Stimulated activated CD8-positive, alpha-beta memory T cell treated with anti-CD3 and anti-CD28 coated beads, Interleukin-15, amount 100 ng/mL, for 4 hours (primary cell): ENCODE results near the gene SLC25A12.
"Not testable (repeated sequence)": the region's sequence is repeated elsewhere in the genome, so short reads cannot be mapped to it uniquely, and the experiment has no call there.

Source experiments
- DNase-seq, 2 donors: peaks; one replicate each; pipeline ENCODE4 v3.0.0-alpha.2; 2020; ENCODE audit warnings: low read depth in 2 of 2

The SLC25A12 gene, protein sequence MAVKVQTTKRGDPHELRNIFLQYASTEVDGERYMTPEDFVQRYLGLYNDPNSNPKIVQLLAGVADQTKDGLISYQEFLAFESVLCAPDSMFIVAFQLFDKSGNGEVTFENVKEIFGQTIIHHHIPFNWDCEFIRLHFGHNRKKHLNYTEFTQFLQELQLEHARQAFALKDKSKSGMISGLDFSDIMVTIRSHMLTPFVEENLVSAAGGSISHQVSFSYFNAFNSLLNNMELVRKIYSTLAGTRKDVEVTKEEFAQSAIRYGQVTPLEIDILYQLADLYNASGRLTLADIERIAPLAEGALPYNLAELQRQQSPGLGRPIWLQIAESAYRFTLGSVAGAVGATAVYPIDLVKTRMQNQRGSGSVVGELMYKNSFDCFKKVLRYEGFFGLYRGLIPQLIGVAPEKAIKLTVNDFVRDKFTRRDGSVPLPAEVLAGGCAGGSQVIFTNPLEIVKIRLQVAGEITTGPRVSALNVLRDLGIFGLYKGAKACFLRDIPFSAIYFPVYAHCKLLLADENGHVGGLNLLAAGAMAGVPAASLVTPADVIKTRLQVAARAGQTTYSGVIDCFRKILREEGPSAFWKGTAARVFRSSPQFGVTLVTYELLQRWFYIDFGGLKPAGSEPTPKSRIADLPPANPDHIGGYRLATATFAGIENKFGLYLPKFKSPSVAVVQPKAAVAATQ

DNA sequence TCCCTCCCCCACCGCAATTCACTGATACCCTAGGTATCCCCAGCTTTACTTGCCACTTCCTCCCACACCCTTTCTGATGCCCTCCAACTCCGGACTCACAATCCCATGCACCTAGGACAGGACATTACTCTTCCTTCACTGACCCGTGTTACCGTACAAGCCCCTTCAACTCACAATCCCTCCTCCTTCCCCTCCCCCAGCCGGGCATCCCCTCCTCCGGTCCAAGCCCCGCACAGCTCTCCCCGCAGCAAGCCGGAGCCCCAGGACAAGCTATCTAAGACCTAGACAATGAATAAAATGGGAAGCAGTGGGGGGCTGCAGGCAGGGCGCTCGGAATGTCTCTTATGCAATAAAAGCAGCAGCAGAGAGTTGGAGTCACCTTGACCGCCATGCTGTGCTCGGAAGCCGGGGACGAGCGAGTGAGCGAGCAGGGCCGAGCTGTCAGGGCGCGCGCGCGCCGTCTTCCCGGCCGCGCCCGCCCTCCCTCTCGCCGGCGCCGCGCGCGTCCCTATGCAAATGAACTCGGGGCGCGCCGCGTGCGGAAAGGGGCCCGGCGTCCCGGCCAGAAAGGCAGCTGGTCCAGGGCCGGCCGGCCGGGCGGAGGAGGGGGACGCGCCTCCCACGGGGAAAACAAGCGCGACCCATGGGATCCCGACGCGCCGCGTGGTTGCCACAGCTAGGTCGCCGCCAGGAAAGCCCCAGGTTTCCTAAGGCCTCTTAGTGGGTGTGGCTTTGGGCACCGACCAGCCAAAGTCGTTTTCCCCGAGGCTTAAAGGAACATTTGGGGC lies at the start of gene SLC25A12:
Gene SLC25A12, minus strand, starts transcription at position 421 of the 788 bp plus-strand sequence. Its CDS starts 30 bp downstream, at position 391.
- peak; percentile 26 to 51 for DNase-seq

DNA sequence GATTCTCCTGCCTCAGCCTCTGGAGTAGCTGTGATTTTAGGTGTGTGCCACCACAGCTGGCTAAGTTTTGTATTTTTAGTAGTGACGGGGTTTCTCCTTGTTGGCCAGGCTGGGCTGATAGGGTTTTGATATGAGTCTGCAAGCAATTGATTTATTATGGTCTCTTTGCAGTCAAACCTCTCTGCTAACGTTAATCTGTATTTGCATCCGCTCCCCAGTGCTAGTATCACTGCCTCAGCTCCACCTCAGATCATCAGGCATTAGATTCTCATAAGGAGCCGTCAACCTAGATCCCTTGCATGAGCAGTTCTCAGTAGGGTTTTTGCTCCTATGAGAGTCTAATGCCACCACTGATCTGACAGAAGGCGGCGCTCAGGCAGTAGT lies 47.3 kb upstream of the SLC25A12 start:
- no peak for DNase-seq

DNA sequence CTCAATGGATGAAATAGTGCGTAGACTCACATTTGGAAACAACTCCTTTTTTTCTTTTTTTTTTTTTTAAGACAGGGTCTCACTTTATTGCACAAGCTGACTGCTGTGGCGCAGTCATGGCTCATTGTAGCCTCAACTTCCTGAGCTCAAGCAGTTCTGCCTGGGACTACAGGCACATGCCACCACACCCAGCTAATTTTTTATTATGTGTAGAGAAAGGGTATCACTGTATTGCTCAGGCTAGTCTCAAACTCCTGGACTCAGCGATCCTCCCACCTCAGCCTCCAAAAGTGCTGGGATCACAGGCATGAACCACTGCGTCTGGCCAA lies 45.7 kb upstream of the SLC25A12 start:
- DNase-seq: no peak

DNA sequence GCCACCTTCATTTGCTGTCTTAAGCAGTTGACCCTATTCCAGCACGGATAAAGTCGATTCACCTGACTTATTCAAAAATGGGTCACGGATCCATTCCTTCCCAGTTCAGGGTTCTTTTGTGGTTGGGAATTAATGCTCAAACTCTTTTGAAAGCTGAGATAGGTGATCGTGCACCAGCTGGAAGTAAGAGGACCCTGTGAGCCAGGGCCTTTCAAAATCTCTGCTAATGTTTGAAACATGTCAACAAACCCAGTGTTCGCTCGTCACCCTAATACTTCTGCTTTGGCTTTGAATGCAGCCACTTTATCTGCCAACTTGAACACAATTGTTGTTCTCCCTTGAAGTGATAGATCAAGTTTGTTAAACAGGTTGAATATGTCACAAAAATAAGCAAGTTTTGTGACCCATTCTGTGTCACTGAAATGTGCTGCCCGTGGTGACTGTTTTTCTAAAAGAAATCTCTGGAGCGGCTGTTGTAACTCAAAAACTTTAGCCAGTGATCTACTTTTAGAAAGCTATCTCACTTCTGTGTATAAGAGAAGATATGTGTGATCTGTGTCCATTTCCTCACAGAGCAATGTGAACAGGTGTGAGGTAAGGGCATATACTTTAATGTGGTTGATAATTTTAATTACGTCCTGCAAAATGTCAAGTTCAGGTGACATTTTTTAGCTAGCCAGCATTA lies 45.2 kb upstream of the SLC25A12 start:
- no peak for DNase-seq

DNA sequence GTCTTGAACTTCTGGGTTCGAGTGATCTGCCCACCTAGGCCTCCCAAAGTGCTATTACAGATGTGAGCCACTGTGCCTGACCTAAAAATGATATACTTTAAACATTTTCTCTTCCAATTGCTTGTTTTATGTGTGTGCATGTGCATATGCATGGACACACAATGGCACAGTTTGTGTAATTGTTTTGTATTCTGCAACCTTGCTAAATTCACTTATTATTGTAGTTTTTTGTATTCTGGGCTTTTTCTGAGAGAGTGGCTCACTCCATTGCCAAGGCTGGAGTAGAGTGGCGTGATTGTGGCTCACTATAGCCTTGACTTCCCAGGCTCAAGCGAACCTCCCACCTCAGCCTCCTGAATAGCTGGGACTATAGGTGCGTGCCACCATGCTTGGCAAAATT lies 36.3 kb upstream of the SLC25A12 start:
- DNase-seq: no peak

DNA sequence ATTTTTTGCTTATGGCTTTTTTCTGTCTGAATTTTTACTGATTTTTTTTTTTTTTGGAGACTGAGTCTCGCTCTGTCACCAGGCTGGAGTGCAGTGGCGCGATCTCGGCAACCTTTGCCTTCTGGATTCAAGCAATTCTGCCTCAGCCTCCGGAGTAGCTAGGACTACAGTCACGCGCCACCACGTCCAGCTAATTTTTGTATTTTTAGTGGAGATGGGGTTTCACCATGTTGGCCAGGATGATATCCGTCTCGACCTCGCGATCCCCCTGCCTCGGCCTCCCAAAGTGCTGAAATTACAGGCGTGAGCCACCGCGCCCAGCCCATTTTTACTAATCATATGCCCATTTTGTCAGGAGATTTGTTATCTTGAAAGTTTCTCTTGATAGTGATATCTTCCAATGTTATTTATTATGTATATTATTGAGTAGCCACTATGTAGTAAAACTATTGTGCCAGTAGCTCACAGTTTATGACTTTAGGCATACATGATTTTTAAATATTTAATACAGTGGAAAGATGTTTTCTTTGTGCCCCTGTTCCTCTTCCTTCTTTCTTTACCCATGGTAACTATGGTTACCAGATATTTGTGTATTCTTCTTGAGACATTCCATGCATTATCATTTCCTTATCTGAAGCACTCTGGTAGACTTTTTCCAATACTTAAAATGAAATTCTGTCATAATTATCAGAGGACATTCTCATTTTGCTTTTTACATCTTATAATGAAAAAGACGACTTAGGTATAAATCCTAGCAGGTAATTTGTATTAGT lies 30.3 kb upstream of the SLC25A12 start:
- DNase-seq: no peak

DNA sequence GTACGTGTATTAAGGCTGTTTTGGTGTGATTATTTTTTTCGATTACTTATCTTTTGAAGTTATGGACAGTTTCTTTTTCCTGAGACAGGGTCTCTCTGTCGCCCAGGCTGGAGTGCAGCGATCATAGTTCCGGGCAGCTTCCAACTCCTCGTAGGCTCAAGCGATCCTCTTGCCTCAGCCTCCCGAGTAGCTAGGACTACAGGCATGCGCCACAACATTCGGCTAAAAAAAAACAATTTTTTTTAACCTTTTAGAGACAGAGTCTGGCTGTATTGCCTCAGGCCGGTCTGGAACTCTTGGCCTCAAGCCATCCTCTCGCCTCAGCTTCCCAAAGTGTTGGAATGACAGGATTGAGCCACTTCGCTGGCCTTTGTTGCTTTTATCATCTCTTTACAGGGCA lies 29.2 kb upstream of the SLC25A12 start:
- DNase-seq: no peak

DNA sequence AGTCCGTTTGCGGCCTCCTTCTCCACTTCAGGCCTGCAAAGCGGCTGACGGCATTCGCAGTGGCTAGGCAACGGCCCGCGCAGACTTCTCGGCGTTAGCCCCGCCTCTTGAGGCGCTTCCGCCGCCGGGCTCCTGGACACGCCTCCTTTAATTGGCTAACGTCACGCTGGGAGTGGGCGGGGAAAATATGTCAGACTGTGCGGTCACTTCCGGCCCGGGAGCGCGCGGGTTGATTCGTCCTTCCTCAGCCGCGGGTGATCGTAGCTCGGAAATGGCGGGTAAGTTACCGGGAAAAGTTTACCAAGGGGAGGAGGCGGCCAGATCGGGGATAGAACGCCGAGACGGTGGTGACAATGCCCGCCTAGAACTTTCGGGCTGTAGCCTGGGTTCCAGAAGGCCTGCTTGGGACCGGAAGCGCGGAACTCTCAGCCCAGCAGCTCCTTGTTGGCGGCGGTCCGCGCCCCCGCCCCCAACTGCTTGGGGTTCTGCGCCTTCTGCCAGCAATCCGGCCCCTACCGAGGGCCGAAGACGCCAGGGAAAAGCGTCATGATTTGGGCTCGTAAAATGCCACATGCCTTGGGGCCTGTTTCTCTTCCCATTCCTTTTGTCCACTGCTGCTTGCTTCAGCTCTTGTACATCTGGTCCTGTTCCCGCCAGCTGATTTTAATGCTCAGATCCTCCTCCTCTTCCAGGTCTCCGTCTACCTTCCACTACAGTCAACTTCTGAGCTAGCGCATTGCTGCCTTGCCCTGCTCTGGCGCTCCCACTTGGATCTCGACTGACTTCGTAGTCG lies 28.4 kb upstream of the SLC25A12 start, which contains the start of gene HAT1:
Gene HAT1, plus strand, starts transcription at position 232 of the 793 bp plus-strand sequence. Its CDS starts 40 bp downstream, at position 272.
- DNase-seq: peak; percentile 94 to 95

DNA sequence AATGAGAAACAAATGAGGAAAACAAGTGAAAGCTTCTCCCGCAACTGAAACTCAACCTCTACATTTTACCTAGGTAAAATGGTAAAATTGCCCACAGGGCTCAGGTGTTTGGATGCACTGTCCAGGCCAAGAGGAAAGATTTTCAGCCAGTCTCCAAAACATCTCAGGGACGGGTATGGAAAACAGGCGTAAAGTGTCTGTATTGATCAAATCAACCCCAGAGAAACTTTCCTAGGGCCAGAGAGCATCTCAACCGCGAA lies 27.9 kb upstream of the SLC25A12 start:
- DNase-seq: no peak

DNA sequence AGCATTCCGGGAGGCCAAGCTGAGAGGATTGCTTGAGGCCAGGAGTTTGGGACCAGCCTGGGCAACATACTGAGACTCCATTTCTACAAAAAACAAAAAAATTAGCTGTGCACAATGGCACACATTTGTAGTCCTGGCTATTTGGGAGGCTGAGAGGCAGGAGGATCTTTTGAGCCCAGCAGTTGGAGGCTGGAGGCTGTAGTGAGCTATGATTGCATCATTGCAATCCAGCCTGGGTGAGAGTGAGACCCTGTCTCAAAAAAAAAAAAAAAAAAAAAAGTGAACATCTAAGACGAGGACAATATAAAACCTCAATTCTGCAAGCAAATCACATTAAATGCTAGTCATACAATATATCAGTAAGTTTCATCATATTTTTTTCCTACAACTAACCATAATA lies 25.4 kb upstream of the SLC25A12 start:
- no peak for DNase-seq

DNA sequence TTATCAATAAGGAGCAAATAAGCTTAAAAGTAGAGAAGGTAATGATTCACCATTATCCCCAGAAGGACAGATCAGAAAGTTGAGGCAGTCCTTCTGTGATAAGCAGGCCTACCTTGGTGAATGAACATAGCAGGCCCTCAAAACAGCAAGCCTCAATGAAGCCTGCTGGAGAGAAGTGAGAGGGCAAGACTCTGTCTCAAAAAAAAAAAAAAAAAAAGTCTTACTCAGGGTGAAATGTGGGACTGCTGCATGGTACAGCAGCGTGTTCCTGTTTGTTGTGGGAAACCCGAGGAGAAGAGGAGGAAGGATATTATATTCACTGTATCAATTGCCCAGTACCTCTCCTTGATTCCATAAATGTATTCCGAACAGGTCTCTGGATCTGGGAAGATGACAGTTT lies 19.5 kb upstream of the SLC25A12 start:
- DNase-seq: no peak

DNA sequence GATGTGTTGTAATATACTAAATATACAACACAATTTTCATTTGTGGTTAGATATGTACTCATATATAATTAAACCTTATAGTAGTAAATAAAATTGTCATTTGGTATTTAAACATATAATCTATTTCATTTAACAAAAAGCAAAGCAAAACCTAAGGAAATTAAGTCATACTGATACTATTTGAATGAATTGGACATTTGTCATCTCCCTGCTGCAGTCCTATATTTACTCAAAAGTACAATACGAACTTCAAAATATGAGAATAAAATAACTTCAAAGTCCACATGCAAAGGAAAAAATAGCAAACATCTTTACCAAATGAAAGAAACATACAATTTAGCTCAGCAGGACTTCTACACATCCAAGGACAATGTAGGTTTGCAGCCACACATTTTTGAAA lies 16.4 kb upstream of the SLC25A12 start:
- no peak for DNase-seq

DNA sequence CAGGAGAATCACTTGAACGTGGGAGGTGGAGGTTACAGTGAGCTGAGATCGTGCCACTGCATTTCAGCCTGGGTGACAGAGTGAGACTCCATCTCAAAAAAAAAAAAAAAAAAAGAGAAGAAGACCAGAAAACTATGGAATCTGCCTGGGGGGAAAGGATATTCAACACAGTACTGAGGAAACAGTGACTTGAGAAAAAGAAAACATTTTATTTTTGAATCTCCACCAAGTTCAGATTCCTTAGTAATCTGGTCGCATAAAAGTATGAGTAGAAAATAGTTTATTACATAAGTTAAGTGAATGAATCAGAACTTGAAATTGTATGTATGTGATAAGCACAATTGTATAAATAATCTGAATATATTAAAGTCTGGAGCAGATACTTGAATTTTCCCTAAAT lies 15.2 kb upstream of the SLC25A12 start:
- DNase-seq: no peak

DNA sequence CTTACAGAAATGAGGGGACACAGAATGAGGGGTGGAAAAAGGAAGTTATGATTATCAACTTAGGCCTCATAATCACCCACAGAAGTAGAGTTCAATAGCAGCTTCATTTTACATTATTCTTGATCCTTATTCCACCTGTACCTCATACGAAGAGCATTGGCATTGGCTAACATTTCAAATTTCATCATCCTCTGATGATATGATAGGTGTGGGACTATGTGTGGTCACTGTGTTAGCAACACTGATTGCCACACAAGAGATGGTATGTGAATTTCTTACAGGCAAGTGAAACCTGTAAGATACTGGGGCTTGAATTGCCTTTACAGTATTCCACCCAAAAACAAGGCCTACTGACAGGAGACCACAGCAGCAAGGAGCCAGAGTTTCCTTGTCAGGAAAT lies 14.2 kb upstream of the SLC25A12 start:
- no peak for DNase-seq

DNA sequence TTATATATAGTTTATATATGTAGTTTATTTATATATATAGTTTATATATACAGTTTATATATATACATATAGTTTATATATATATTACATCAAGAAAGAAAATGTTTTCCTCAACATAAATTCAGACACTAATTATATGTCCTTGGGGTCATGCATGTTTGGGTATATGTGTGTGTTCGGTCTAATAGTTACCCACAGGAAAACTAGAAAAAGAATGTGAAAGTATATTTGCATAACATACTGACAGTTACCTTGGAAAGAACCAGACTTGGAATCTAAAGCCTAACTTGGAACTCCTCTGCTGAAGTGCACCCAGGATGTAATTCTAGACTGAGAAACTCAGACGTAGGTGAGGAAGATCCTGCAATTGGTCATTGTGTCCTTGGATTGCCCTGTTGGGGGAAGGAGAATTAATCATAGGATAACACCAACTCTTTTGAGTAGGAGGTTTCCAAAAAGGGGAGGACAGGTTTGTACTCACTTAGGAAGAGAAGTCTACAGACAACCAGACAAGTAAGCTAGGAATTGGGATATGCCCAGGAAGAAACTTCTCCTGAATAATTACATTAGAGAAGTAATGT lies 8.9 kb upstream of the SLC25A12 start:
- no peak for DNase-seq

DNA sequence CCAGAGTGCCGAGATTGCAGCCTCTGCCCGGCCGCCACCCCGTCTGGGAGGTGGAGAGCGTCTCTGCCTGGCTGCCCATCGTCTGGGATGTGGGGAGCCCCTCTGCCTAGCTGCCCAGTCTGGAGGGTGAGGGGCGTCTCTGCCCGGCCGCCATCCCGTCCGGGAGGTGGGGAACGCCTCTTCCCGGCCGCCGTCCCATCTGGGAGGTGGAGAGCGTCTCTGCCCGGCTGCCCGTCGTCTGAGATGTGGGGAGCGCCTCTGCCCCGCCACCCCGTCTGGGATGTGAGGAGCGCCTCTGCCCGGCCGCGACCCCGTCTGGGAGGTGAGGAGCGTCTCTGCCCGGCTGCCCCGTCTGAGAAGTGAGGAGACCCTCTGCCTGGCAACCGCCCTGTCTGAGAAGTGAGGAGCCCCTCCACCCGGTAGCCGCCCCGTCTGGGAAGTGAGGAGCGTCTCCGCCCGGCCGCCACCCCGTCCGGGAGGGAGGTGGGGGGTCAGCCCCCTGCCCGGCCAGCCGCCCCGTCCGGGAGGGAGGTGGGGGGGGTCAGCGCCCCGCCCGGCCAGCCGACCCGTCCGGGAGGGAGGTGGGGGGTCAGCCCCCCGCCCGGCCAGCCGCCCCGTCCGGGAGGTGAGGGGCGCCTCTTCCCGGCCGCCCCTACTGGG lies 5.7 kb upstream of the SLC25A12 start:
- DNase-seq: not testable (repeated sequence)

DNA sequence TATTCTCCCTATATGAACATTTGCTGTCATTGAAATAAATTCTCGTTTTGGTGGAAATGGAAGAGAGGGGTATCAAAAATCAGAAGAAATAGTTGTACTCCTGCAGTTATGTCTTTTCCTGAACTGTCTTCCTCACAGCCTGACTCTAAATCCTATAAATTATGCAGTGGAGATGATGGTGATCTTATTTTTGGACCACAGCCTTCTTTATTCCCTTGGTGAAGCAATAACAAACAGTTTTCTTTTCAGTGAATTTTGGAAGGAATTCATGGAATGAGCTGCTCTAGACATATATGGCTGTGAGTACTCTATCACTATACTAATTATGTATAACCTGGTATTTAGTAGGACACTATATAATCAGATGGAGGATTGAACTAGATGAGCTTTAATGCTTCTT lies 1.7 kb upstream of the SLC25A12 start:
- DNase-seq: no peak

DNA sequence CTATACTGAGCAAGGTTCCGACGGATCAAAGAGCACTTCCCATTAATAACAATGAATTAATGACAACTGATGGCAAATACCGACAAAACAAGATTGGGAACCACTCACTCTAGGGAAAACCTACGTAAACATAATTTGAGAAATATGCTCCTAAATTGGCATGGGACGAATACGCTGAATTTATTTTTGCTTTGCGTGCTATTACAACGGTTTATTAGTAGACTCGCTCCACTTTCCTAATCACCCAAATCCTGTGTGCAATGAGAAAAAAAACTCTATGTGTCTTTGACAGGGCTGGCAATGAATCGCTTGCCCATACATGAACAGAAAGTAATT lies 536 bp upstream of the SLC25A12 start:
- DNase-seq: no peak

DNA sequence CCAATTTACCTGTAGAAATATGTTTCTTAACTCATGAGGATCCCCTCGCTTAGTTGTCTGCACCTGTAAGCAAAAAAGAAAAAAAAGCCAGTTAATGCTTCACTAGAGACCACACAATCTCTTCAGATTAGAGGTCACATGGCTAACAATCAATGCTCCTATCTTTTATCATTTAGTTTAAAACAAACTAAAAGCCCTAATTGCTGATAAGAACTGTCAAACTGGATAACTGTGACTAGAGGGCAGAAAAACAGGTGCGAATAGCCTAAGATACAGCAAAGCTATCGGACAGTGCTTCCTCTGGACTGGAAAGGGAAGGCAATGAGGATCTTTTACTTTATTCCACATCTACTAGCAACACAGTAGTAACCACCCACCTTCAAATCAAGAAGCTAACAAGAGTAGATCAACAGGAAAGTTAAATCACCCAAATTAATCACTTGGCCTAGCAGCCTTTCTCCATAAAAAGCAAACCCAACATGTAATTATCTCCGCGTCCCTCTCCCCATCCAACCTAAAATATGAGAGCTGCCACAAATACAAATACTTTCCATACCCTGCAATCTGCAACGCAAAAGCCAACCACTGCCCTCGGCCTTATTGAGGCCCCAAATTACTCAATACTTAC lies 734 bp downstream of the SLC25A12 start:
- DNase-seq: no peak
